Lower leg skin (tissue), 3 donors: ENCODE results near the gene ATCAY.
"Not testable (repeated sequence)": the region's sequence is repeated elsewhere in the genome, so short reads cannot be mapped to it uniquely, and the experiment has no call there.

ENCODE experiments used
- POLR2A ChIP-seq, 2 donors: fragments of 450-650 bp; IDR thresholded peaks; one replicate each; pipeline ENCODE4 v1.6.1; 2016 to 2017; ENCODE audit warnings: antibody characterized with exemption in 2 of 2, mild to moderate bottlenecking in 1 of 2, moderate library complexity in 1 of 2
- TF ChIP-seq, protein P1 (sequence below), 3 donors: fragments of 450-650 bp; IDR thresholded peaks; one replicate each; pipeline ENCODE4 v1.5.1; 2016; ENCODE audit warnings: antibody characterized with exemption in 3 of 3, mild to moderate bottlenecking in 3 of 3, moderate library complexity in 2 of 3

DNA sequence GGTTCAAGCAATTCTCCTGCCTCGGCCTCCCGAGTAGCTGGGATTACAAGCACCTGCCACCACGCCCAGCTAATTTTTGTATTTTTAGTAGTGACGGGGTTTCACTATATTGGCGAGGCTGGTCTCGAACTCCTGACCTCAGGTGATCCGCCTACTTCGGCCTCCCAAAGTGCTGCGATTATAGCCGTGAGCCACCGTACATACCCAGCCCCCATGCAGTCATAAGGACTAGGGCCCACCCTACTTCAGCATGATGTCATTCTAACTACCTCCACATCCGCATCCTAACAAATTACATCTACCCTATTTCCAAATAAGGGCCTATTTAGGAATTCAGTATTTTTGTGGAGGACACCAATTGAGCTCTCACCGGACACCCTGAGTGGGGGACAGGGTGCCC is 74.8 kb downstream of the ATCAY start:
- TF ChIP-seq POLR2A (IDR thresholded peaks at IDR 0.05), result not testable (repeated sequence)
- TF ChIP-seq, protein P1, sequence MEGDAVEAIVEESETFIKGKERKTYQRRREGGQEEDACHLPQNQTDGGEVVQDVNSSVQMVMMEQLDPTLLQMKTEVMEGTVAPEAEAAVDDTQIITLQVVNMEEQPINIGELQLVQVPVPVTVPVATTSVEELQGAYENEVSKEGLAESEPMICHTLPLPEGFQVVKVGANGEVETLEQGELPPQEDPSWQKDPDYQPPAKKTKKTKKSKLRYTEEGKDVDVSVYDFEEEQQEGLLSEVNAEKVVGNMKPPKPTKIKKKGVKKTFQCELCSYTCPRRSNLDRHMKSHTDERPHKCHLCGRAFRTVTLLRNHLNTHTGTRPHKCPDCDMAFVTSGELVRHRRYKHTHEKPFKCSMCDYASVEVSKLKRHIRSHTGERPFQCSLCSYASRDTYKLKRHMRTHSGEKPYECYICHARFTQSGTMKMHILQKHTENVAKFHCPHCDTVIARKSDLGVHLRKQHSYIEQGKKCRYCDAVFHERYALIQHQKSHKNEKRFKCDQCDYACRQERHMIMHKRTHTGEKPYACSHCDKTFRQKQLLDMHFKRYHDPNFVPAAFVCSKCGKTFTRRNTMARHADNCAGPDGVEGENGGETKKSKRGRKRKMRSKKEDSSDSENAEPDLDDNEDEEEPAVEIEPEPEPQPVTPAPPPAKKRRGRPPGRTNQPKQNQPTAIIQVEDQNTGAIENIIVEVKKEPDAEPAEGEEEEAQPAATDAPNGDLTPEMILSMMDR (IDR thresholded peaks at IDR 0.05), result not testable (repeated sequence)
